ENCODE results near the gene SLC2A13. TPM values are rescaled to one million over a fixed set of nuclear protein-coding genes. Genes with fewer than 3 reads are reported as not detected.

The SLC2A13 gene
- total RNA-seq (6.4 TPM), polyA plus RNA-seq (ENCODE audit: insufficient read depth in 1 of 8, insufficient read length in 8 of 8, low replicate concordance in 1 of 8) (1 to 10 TPM; 2.6 to 6.3 (median 3.4) TPM)
- long read RNA-seq, donor 1 = 0 reads
- long read RNA-seq, donor 2 = 0 reads
- long read RNA-seq, donor 3, full-length matches to known transcripts = 1 of 1 reads
- long read RNA-seq, donor 3, partial matches to known transcripts = 0 of 1 reads
- long read RNA-seq, donor 3, other reads (novel, unspliced or antisense) = 0 of 1 reads
- long read RNA-seq, donor 4, partial matches to known transcripts = 0 of 1 reads
- long read RNA-seq, donor 4, other reads (novel, unspliced or antisense) = 0 of 1 reads
- long read RNA-seq, donor 5 = 0 reads
- long read RNA-seq, donor 6 = 0 reads
- long read RNA-seq, donor 7, full-length matches to known transcripts = 1 of 1 reads
- long read RNA-seq, donor 7, partial matches to known transcripts = 0 of 1 reads
- long read RNA-seq, donor 7, other reads (novel, unspliced or antisense) = 0 of 1 reads
- long read RNA-seq, donor 8 = 0 reads
- long read RNA-seq, donor 9 = 0 reads
- long read RNA-seq, donor 10, partial matches to known transcripts = 0 of 1 reads
- long read RNA-seq, donor 10, other reads (novel, unspliced or antisense) = 0 of 1 reads
- long read RNA-seq, donor 11, partial matches to known transcripts = 0 of 1 reads
- long read RNA-seq, donor 11, other reads (novel, unspliced or antisense) = 0 of 1 reads

- H3K36me3 ChIP-seq (ENCODE audit: control insufficient read depth, insufficient read depth, low read length) = no peaks in the 10 kb centered on the region
- under 1% methylated on average over 90 of the region's 97 CpGs for WGBS (ENCODE audit: insufficient coverage)
- peaks cover 8% of the 10 kb centered on the region for H3K4me1 ChIP-seq (ENCODE audit: control insufficient read depth, insufficient read depth, low read length)
- no peaks in the 10 kb centered on the region for H3K9me3 ChIP-seq (replicated peaks; ENCODE audit: control insufficient read depth, low read depth, low read length)
- H3K27me3 ChIP-seq (ENCODE audit: control insufficient read depth, insufficient read depth, low read length) = peaks cover 2% of the 10 kb centered on the region
- DNase-seq = peak; percentile 87
- no peak within 1 kb of the TSS for H3K27ac ChIP-seq (ENCODE audit: low read length)
- peak within 1 kb of the TSS; percentile 62 for H3K4me3 ChIP-seq (ENCODE audit: low read length)
Measured at GRCh38 chr12:40105515-40106201, at the start of gene SLC2A13. Gene SLC2A13 (minus strand): TSS chr12:40106081. CDS start chr12:40105808, 273 bp downstream.

DNA sequence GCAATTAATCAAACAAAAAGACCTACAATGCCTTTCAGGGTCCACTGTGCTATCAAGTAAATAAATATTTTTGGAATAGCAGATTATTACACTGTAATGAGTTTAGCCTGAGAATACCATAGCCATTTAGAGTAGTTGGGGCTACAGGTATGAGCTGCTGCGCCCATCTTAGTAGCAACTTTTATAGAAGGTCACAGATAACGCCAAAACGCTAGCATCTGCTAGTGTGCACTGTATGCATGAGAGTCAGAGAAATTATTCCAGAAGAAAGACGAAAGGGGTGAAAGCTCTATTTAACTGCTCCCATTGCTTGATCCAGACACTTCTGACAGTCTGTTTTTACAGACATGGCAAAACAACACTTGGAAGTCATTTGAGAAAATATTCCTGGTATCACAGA, 48.5 kb upstream of the SLC2A13 start:
- no peak overlapping the region for H3K27ac ChIP-seq (ENCODE audit: low read length)
- no peaks in the 10 kb centered on the region for H3K27me3 ChIP-seq (ENCODE audit: control insufficient read depth, insufficient read depth, low read length)
- no peaks in the 10 kb centered on the region for H3K36me3 ChIP-seq (ENCODE audit: control insufficient read depth, insufficient read depth, low read length)
- 75% methylated on average over 2 of the region's 4 CpGs for WGBS (ENCODE audit: insufficient coverage)
- DNase-seq = no peak
- H3K4me1 ChIP-seq (ENCODE audit: control insufficient read depth, insufficient read depth, low read length) = no peaks in the 10 kb centered on the region
- no peaks in the 10 kb centered on the region for H3K9me3 ChIP-seq (replicated peaks; ENCODE audit: control insufficient read depth, low read depth, low read length)
- H3K4me3 ChIP-seq (ENCODE audit: low read length) = no peak overlapping the region

- Histone ChIP-seq H3K27me3 (ENCODE audit: control insufficient read depth, insufficient read depth, low read length) (no peaks in the 10 kb centered on the region), H3K4me3 (ENCODE audit: low read length) (no peak overlapping the region), H3K4me1 (ENCODE audit: control insufficient read depth, insufficient read depth, low read length) (no peaks in the 10 kb centered on the region), H3K27ac (ENCODE audit: low read length) (no peak overlapping the region), H3K36me3 (ENCODE audit: control insufficient read depth, insufficient read depth, low read length) (no peaks in the 10 kb centered on the region), H3K9me3 (replicated peaks; ENCODE audit: control insufficient read depth, low read depth, low read length) (no peaks in the 10 kb centered on the region)
- DNase-seq = no peak
Measured at GRCh38 chr12:40153432-40153831, 47.6 kb upstream of the SLC2A13 start.

- no CpG with 5 or more reads among the region's 4 CpGs for WGBS (ENCODE audit: insufficient coverage)
- DNase-seq = peak; percentile 54
- Histone ChIP-seq H3K9me3 (replicated peaks; ENCODE audit: control insufficient read depth, low read depth, low read length) (no peaks in the 10 kb centered on the region), H3K36me3 (ENCODE audit: control insufficient read depth, insufficient read depth, low read length) (no peaks in the 10 kb centered on the region), H3K4me3 (ENCODE audit: low read length) (no peak overlapping the region), H3K4me1 (ENCODE audit: control insufficient read depth, insufficient read depth, low read length) (no peaks in the 10 kb centered on the region), H3K27ac (ENCODE audit: low read length) (no peak overlapping the region), H3K27me3 (ENCODE audit: control insufficient read depth, insufficient read depth, low read length) (no peaks in the 10 kb centered on the region)
Measured at GRCh38 chr12:40152783-40153383, 47.0 kb upstream of the SLC2A13 start.

GRCh38 chr12:40149673-40150260, 43.9 kb upstream of the SLC2A13 start:
- Histone ChIP-seq H3K4me3 (ENCODE audit: low read length) (no peak overlapping the region), H3K36me3 (ENCODE audit: control insufficient read depth, insufficient read depth, low read length) (no peaks in the 10 kb centered on the region), H3K27ac (ENCODE audit: low read length) (no peak overlapping the region), H3K4me1 (ENCODE audit: control insufficient read depth, insufficient read depth, low read length) (no peaks in the 10 kb centered on the region), H3K9me3 (replicated peaks; ENCODE audit: control insufficient read depth, low read depth, low read length) (no peaks in the 10 kb centered on the region), H3K27me3 (ENCODE audit: control insufficient read depth, insufficient read depth, low read length) (no peaks in the 10 kb centered on the region)
- DNase-seq = no peak
- WGBS (ENCODE audit: insufficient coverage) = no CpG with 5 or more reads among the region's 1 CpG

GRCh38 chr12:40146800-40147797, 41.2 kb upstream of the SLC2A13 start:
- H3K4me3 ChIP-seq (ENCODE audit: low read length) = no peak overlapping the region
- DNase-seq = peak; percentile 25
- 80% methylated on average over 6 of the region's 10 CpGs for WGBS (ENCODE audit: insufficient coverage)

DNA sequence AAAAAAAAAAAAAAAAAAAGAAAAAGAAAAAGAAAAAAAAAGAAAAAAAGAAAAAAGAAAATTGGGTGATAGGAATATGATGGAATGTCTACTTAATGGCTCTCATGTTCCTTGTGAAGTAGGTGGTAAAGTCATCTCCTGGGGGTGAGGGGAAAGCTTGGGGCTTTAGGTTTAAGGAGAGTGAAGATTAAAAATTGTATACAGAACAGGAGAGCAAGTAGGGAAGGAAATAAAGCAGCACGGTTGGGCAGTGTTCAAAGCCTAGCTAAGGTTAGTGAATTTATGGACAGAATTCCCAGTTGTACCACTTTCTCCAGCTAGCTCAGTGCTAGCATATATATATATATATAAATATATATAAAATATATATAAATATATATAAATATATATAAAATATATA, 40.0 kb upstream of the SLC2A13 start:
- no peak overlapping the region for H3K27ac ChIP-seq (ENCODE audit: low read length)
- no peaks in the 10 kb centered on the region for H3K36me3 ChIP-seq (ENCODE audit: control insufficient read depth, insufficient read depth, low read length)
- no peaks in the 10 kb centered on the region for H3K27me3 ChIP-seq (ENCODE audit: control insufficient read depth, insufficient read depth, low read length)
- no peaks in the 10 kb centered on the region for H3K9me3 ChIP-seq (replicated peaks; ENCODE audit: control insufficient read depth, low read depth, low read length)
- H3K4me1 ChIP-seq (ENCODE audit: control insufficient read depth, insufficient read depth, low read length) = no peaks in the 10 kb centered on the region
- no CpG with 5 or more reads among the region's 1 CpG for WGBS (ENCODE audit: insufficient coverage)
- H3K4me3 ChIP-seq (ENCODE audit: low read length) = no peak overlapping the region
- no peak for DNase-seq

More at GRCh38 chr12:40146800-40147797, 41.2 kb upstream of the SLC2A13 start:
- Histone ChIP-seq H3K27me3 (ENCODE audit: control insufficient read depth, insufficient read depth, low read length) (no peaks in the 10 kb centered on the region), H3K27ac (ENCODE audit: low read length) (no peak overlapping the region), H3K36me3 (ENCODE audit: control insufficient read depth, insufficient read depth, low read length) (no peaks in the 10 kb centered on the region), H3K9me3 (replicated peaks; ENCODE audit: control insufficient read depth, low read depth, low read length) (no peaks in the 10 kb centered on the region), H3K4me1 (ENCODE audit: control insufficient read depth, insufficient read depth, low read length) (no peaks in the 10 kb centered on the region)

- DNase-seq = peak; percentile 22
- Histone ChIP-seq H3K9me3 (replicated peaks; ENCODE audit: control insufficient read depth, low read depth, low read length) (no peaks in the 10 kb centered on the region), H3K4me3 (ENCODE audit: low read length) (no peak overlapping the region), H3K4me1 (ENCODE audit: control insufficient read depth, insufficient read depth, low read length) (no peaks in the 10 kb centered on the region), H3K36me3 (ENCODE audit: control insufficient read depth, insufficient read depth, low read length) (no peaks in the 10 kb centered on the region), H3K27me3 (ENCODE audit: control insufficient read depth, insufficient read depth, low read length) (no peaks in the 10 kb centered on the region), H3K27ac (ENCODE audit: low read length) (no peak overlapping the region)
- no CpG with 5 or more reads among the region's 1 CpG for WGBS (ENCODE audit: insufficient coverage)
Measured at GRCh38 chr12:40144023-40144422, 38.1 kb upstream of the SLC2A13 start.
